Trophoblast cell (in vitro differentiated cells and primary cell): ENCODE measurements around the gene CACNA2D1.

ENCODE experiments used
- DNase-seq, 2 donors: peaks; one replicate each; pipeline ENCODE4 v3.0.0-alpha.2; 2016
- H2AFZ ChIP-seq: 2 replicates; pipeline ENCODE4 v1.6.1; 2013; ENCODE audit warnings: low read length, moderate library complexity, mild to moderate bottlenecking; ENCODE audit not compliant: insufficient read depth, poor library complexity
- H2AK5ac ChIP-seq: 2 replicates; pipeline ENCODE4 v1.6.1; 2013; ENCODE audit warnings: mild to moderate bottlenecking, low read length
- H2BK120ac ChIP-seq: 2 replicates; pipeline ENCODE4 v1.6.1; 2013; ENCODE audit warnings: low read length, mild to moderate bottlenecking, moderate library complexity; ENCODE audit not compliant: insufficient read depth, poor library complexity
- H2BK12ac ChIP-seq: 2 replicates; pipeline ENCODE4 v1.6.1; 2013; ENCODE audit warnings: mild to moderate bottlenecking, low read length, moderate library complexity
- H2BK5ac ChIP-seq: 2 replicates; pipeline ENCODE4 v1.6.1; 2013; ENCODE audit warnings: low read length, low read depth, moderate library complexity, mild to moderate bottlenecking; ENCODE audit not compliant: poor library complexity
- H3K14ac ChIP-seq: 2 replicates; pipeline ENCODE4 v1.6.1; 2013; ENCODE audit warnings: mild to moderate bottlenecking, low read length
- H3K18ac ChIP-seq: 2 replicates; pipeline ENCODE4 v1.6.1; 2013; ENCODE audit warnings: mild to moderate bottlenecking, low read length
- H3K23ac ChIP-seq: 2 replicates; pipeline ENCODE4 v1.6.1; 2013; ENCODE audit warnings: low read length
- H3K27ac ChIP-seq: 2 replicates; pipeline ENCODE4 v1.5.1; 2013; ENCODE audit warnings: low read depth, mild to moderate bottlenecking, inconsistent platforms, low read length, moderate library complexity
- H3K27me3 ChIP-seq: 2 replicates; pipeline ENCODE4 v1.6.1; 2013; ENCODE audit warnings: inconsistent platforms, mild to moderate bottlenecking, low read length, moderate library complexity; ENCODE audit not compliant: insufficient read depth
- H3K36me3 ChIP-seq, 2 experiments: 1 replicate in 1 of 2; 2 replicates in 1 of 2; pipeline ENCODE4 v1.6.1; 2013; ENCODE audit warnings: low read length in 2 of 2, mild to moderate bottlenecking in 2 of 2, moderate library complexity in 1 of 2; ENCODE audit not compliant: insufficient read depth in 2 of 2, control insufficient read depth in 1 of 2
- H3K4ac ChIP-seq: 2 replicates; pipeline ENCODE4 v1.6.1; 2013; ENCODE audit warnings: low read depth, mild to moderate bottlenecking, low read length, moderate library complexity
- H3K4me1 ChIP-seq, 2 experiments: 1 replicate in 1 of 2; 2 replicates in 1 of 2; pipeline ENCODE4 v1.6.1; 2013; ENCODE audit warnings: low read length in 2 of 2, mild to moderate bottlenecking in 2 of 2, moderate library complexity in 1 of 2; ENCODE audit not compliant: insufficient read depth in 2 of 2, control insufficient read depth in 1 of 2
- H3K4me2 ChIP-seq: 2 replicates; pipeline ENCODE4 v1.6.1; 2013; ENCODE audit warnings: inconsistent platforms, mild to moderate bottlenecking, low read length, moderate library complexity
- H3K4me3 ChIP-seq: 2 replicates; pipeline ENCODE4 v1.5.1; 2013; ENCODE audit warnings: mild to moderate bottlenecking, low read depth, low read length, inconsistent platforms
- H3K79me1 ChIP-seq: one replicate; pipeline ENCODE4 v1.6.1; 2013; ENCODE audit warnings: low read length
- H3K79me2 ChIP-seq: 2 replicates; pipeline ENCODE4 v1.6.1; 2013; ENCODE audit warnings: low read length, mild to moderate bottlenecking; ENCODE audit not compliant: control insufficient read depth, insufficient read depth, poor library complexity
- H3K9ac ChIP-seq: 2 replicates; pipeline ENCODE4 v1.6.1; 2013; ENCODE audit warnings: mild to moderate bottlenecking, low read length
- H3K9me3 ChIP-seq: 2 replicates; pipeline ENCODE4 v1.6.1; 2013; ENCODE audit warnings: low read depth, mild to moderate bottlenecking, control low read depth, inconsistent platforms, low read length; ENCODE audit not compliant: insufficient read depth
- H4K12ac ChIP-seq: 2 replicates; pipeline ENCODE4 v1.6.1; 2013; ENCODE audit warnings: low read depth, mild to moderate bottlenecking, low read length, moderate library complexity
- H4K8ac ChIP-seq: 2 replicates; pipeline ENCODE4 v1.6.1; 2013; ENCODE audit warnings: low read depth, mild to moderate bottlenecking, low read length, moderate library complexity
- H4K91ac ChIP-seq: one replicate; pipeline ENCODE4 v1.6.1; 2013; ENCODE audit warnings: low read depth, mild to moderate bottlenecking, low read length, moderate library complexity
- WGBS: extraction: QIAGEN DNeasy Blood & Tissue Kit; methylation state at CpG from one replicate; pipeline ENCODE4 v1.1.7; 2013; ENCODE audit warnings: missing lambda C conversion rate; ENCODE audit not compliant: insufficient read length, insufficient coverage; ENCODE audit errors: extremely low coverage; 5-methylcytosine and 5-hydroxymethylcytosine counted together

Gene CACNA2D1

GRCh38 chr7:82173400-82174021 is 270.1 kb downstream of the CACNA2D1 start:
- Histone ChIP-seq H3K36me3 (no peaks in the 10 kb centered on the region), H2BK120ac (no peak overlapping the region), H3K79me2 (no peaks in the 10 kb centered on the region), H2AK5ac (no peak overlapping the region), H3K23ac (no peak overlapping the region), H3K4me2 (no peak overlapping the region), H2BK5ac (no peak overlapping the region), H3K4me3 (no peak overlapping the region), H3K9me3 (no peaks in the 10 kb centered on the region), H3K4ac (no peak overlapping the region), H3K14ac (no peak overlapping the region), H2AFZ (no peak overlapping the region), H3K9ac (no peak overlapping the region), H4K8ac (no peak overlapping the region), H3K4me1 (no peaks in the 10 kb centered on the region), H3K79me1 (no peaks in the 10 kb centered on the region), H3K27me3 (no peaks in the 10 kb centered on the region), H4K12ac (no peak overlapping the region), H3K27ac (no peak overlapping the region), H2BK12ac (no peak overlapping the region), H4K91ac (no peak overlapping the region), H3K18ac (no peak overlapping the region)
- DNase-seq = no peak
- no CpG with 5 or more reads among the region's 4 CpGs for WGBS

DNA sequence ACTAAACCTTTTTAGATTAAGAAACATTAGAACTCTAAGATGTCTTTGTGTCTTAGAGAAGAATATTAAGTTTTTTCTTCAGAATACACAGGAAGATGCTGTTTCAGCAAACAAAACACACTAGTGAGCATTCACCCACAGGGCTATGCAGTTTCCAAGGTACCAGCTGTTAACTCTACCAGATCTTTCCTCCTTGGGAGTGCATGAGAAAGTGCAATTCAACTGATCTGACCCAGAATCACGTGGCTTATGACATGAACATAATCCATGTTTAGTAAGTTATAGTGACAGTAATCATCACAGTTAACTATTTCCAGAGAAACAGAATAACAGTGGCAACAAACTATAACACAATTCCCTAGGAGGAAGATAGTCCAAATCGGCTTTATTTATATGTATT is 270.7 kb downstream of the CACNA2D1 start:
- no peak for DNase-seq
- Histone ChIP-seq H3K4me1 (no peaks in the 10 kb centered on the region), H3K79me2 (no peaks in the 10 kb centered on the region), H3K9me3 (no peaks in the 10 kb centered on the region), H4K12ac (no peak overlapping the region), H3K23ac (no peak overlapping the region), H4K91ac (no peak overlapping the region), H2BK5ac (no peak overlapping the region), H3K4ac (no peak overlapping the region), H3K18ac (no peak overlapping the region), H3K4me2 (no peak overlapping the region), H3K27ac (no peak overlapping the region), H3K27me3 (no peaks in the 10 kb centered on the region), H2BK120ac (no peak overlapping the region), H4K8ac (no peak overlapping the region), H3K36me3 (no peaks in the 10 kb centered on the region), H3K9ac (no peak overlapping the region), H2AK5ac (no peak overlapping the region), H3K79me1 (no peaks in the 10 kb centered on the region), H3K4me3 (no peak overlapping the region), H2AFZ (no peak overlapping the region), H2BK12ac (no peak overlapping the region), H3K14ac (no peak overlapping the region)
- no CpG with 5 or more reads among the region's 2 CpGs for WGBS

DNA sequence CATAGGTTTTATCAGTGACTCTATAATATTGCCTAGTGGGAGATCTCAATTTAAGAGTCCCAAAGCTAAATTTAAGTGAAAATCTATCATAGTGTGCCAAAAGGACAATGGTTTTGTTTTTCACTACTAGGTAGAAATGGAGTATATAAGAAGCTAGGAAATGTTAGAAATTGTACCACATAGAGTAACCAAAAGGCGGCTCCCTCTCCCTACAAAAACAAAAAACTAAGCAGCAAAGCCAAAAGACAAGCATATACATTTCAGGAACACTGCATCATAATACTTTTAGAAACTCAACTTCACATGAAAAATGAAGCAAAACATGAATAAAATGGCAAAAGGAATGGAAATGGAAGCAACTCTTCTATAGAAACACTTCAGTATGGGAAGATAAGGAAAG is 271.6 kb downstream of the CACNA2D1 start:
- no peak overlapping the region for H3K27ac ChIP-seq
- H3K79me2 ChIP-seq = no peaks in the 10 kb centered on the region
- no peak overlapping the region for H3K4me3 ChIP-seq
- no peak for DNase-seq
- no peak overlapping the region for H4K12ac ChIP-seq
- no peak overlapping the region for H2AK5ac ChIP-seq
- H2AFZ ChIP-seq = no peak overlapping the region
- no peaks in the 10 kb centered on the region for H3K9me3 ChIP-seq
- H2BK12ac ChIP-seq = no peak overlapping the region
- no peak overlapping the region for H3K14ac ChIP-seq
- H4K8ac ChIP-seq = no peak overlapping the region
- H3K9ac ChIP-seq = no peak overlapping the region
- H3K79me1 ChIP-seq = no peaks in the 10 kb centered on the region
- H3K18ac ChIP-seq = no peak overlapping the region
- H3K4ac ChIP-seq = no peak overlapping the region
- no peak overlapping the region for H3K4me2 ChIP-seq
- H3K27me3 ChIP-seq = no peaks in the 10 kb centered on the region
- no peak overlapping the region for H2BK120ac ChIP-seq
- H2BK5ac ChIP-seq = no peak overlapping the region
- H4K91ac ChIP-seq = no peak overlapping the region
- H3K4me1 ChIP-seq = no peaks in the 10 kb centered on the region
- WGBS = no CpG with 5 or more reads among the region's 1 CpG
- no peak overlapping the region for H3K23ac ChIP-seq
- no peaks in the 10 kb centered on the region for H3K36me3 ChIP-seq

DNA sequence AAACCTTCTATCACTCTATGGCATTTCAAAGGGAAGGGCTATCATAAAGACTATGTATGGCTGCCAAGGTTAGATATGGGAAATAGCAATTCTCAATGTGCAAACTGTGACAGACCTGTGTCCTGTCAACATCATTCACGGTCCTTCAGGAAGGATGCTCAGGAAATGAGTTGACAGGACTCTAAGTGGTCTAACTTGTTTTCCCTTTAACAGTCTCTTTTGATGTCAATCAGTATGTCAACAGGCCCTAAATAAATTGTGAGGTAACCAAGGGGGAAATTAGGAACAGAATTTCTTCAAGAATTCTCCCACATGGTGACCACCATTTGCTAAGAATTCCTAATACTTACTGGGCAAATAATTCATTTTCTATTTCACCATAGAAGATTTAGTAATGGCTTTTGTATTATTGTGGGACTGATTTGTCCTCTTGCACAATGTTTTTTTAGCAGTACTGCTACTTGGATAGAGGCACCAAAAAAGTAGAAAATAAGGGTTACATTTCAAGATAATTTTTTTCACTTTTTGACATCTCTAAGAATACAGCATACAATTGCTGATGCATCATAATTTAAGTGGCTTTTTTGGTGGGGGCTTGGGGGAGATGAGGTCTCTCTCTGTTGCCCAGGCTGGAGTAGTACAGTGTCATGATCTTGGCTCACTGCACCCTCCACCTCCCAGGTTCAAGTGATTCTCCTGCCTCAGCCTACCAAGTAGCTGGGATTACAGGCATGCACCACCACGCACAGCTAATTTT is 275.8 kb downstream of the CACNA2D1 start:
- H3K79me1 ChIP-seq = no peaks in the 10 kb centered on the region
- no peaks in the 10 kb centered on the region for H3K79me2 ChIP-seq
- no peak overlapping the region for H3K4me3 ChIP-seq
- H2BK5ac ChIP-seq = no peak overlapping the region
- H2BK12ac ChIP-seq = no peak overlapping the region
- H3K23ac ChIP-seq = no peak overlapping the region
- no peak overlapping the region for H3K4ac ChIP-seq
- no peaks in the 10 kb centered on the region for H3K36me3 ChIP-seq
- no peak overlapping the region for H3K14ac ChIP-seq
- H3K27me3 ChIP-seq = no peaks in the 10 kb centered on the region
- H3K27ac ChIP-seq = no peak overlapping the region
- no peak overlapping the region for H3K4me2 ChIP-seq
- no peak overlapping the region for H2AK5ac ChIP-seq
- no peak overlapping the region for H3K18ac ChIP-seq
- no peak overlapping the region for H2AFZ ChIP-seq
- no peaks in the 10 kb centered on the region for H3K9me3 ChIP-seq
- no peak overlapping the region for H4K8ac ChIP-seq
- DNase-seq = peak in 1 of 2 donors; percentile 1
- no peak overlapping the region for H3K9ac ChIP-seq
- no peak overlapping the region for H2BK120ac ChIP-seq
- no peak overlapping the region for H4K91ac ChIP-seq
- no CpG with 5 or more reads among the region's 2 CpGs for WGBS
- no peak overlapping the region for H4K12ac ChIP-seq
- no peaks in the 10 kb centered on the region for H3K4me1 ChIP-seq
